ENCODE data around the gene FUT8. TPM values are rescaled to one million over a fixed set of nuclear protein-coding genes. Genes with fewer than 3 reads are reported as not detected.
A peak's percentile ranks its signal among the peaks of the same experiment; 100 is the strongest.

Gene FUT8
- total RNA-seq, 5 donors from 2014 or later (not counting 1 experiment from before 2014, with no cell fraction given), result 37.6 to 51.7 (median 43.9) TPM

- ATAC-seq (replicated peaks in 1 of 4) (no peak), DNase-seq (no peak)
- 100% methylated on average over 1 of the region's 5 CpGs for WGBS (ENCODE audit: insufficient coverage)
- H3K4me1 Mint-ChIP-seq, result no peaks in the 10 kb centered on the region
- H3K4me3 Mint-ChIP-seq, result no peak overlapping the region
- POLR2A ChIA-PET, result no interaction called here
- H3K9me3 ChIP-seq, result no peaks in the 10 kb centered on the region
- H3K36me3 ChIP-seq (ENCODE audit: control insufficient read depth in 2 of 2, extremely low read depth in 1 of 2, insufficient read depth in 1 of 2, low read length in 1 of 2), result no peaks in the 10 kb centered on the region
- peaks cover 11 to 18% (median 13%) of the 10 kb centered on the region in 3 donors for H3K9me3 Mint-ChIP-seq
- H3K27ac ChIP-seq (ENCODE audit: low read length), result no peak overlapping the region
- no peaks in the 10 kb centered on the region for H3K27me3 ChIP-seq (replicated peaks in 1 of 2; ENCODE audit: control insufficient read depth in 2 of 2, extremely low read depth in 1 of 2, insufficient read depth in 2 of 2, low read length in 1 of 2)
- peaks cover 20% of the 10 kb centered on the region for H3K36me3 Mint-ChIP-seq
- CTCF ChIA-PET, result no interaction called here
- no peaks in the 10 kb centered on the region for H3K4me1 ChIP-seq (ENCODE audit: control insufficient read depth in 1 of 2, extremely low read depth in 1 of 2, insufficient read depth in 2 of 2, low read length in 2 of 2)
- no peak overlapping the region for H3K4me3 ChIP-seq (ENCODE audit: control insufficient read depth in 1 of 2, extremely low read depth in 1 of 2, low read length in 1 of 2)
- no peak overlapping the region for H3K27ac Mint-ChIP-seq
- H3K27me3 Mint-ChIP-seq, result no peaks in the 10 kb centered on the region
Observed at GRCh38 chr14:65396082-65396910, 16.2 kb upstream of the FUT8 start.

GRCh38 chr14:65403231-65403630 is 9.3 kb upstream of the FUT8 start:
- ATAC-seq (replicated peaks in 1 of 4), result no peak

GRCh38 chr14:65408113-65408512 is 4.4 kb upstream of the FUT8 start:
- no peak overlapping the region for H3K4me3 ChIP-seq (ENCODE audit: control insufficient read depth in 1 of 2, extremely low read depth in 1 of 2, low read length in 1 of 2)
- CTCF ChIA-PET, result no interaction called here
- WGBS (ENCODE audit: insufficient coverage), result no CpG with 5 or more reads among the region's 3 CpGs
- no peaks in the 10 kb centered on the region for H3K36me3 ChIP-seq (ENCODE audit: control insufficient read depth in 2 of 2, extremely low read depth in 1 of 2, insufficient read depth in 1 of 2, low read length in 1 of 2)
- POLR2A ChIA-PET, result no interaction called here
- ATAC-seq (replicated peaks in 1 of 4) (no peak), DNase-seq (no peak)
- no peaks in the 10 kb centered on the region for H3K27me3 ChIP-seq (replicated peaks in 1 of 2; ENCODE audit: control insufficient read depth in 2 of 2, extremely low read depth in 1 of 2, insufficient read depth in 2 of 2, low read length in 1 of 2)
- no peaks in the 10 kb centered on the region for H3K9me3 Mint-ChIP-seq
- H3K36me3 Mint-ChIP-seq, result no peaks in the 10 kb centered on the region
- H3K4me1 ChIP-seq (ENCODE audit: control insufficient read depth in 1 of 2, extremely low read depth in 1 of 2, insufficient read depth in 2 of 2, low read length in 2 of 2), result peaks cover 0 to 5% of the 10 kb centered on the region in 2 experiments
- peaks cover 15 to 19% (median 16%) of the 10 kb centered on the region in 3 donors for H3K4me1 Mint-ChIP-seq
- H3K27ac Mint-ChIP-seq, result no peak overlapping the region
- no peak overlapping the region for H3K27ac ChIP-seq (ENCODE audit: low read length)
- no peak overlapping the region for H3K4me3 Mint-ChIP-seq
- no peaks in the 10 kb centered on the region for H3K9me3 ChIP-seq
- no peaks in the 10 kb centered on the region for H3K27me3 Mint-ChIP-seq

More at GRCh38 chr14:65403231-65403630, 9.3 kb upstream of the FUT8 start:
- no peaks in the 10 kb centered on the region for H3K27me3 ChIP-seq (replicated peaks in 1 of 2; ENCODE audit: control insufficient read depth in 2 of 2, extremely low read depth in 1 of 2, insufficient read depth in 2 of 2, low read length in 1 of 2)
- ChIA-PET CTCF (no interaction called here), POLR2A (no interaction called here)
- H3K4me3 ChIP-seq (ENCODE audit: control insufficient read depth in 1 of 2, extremely low read depth in 1 of 2, low read length in 1 of 2), result no peak overlapping the region
- no peak for DNase-seq
- H3K27ac ChIP-seq (ENCODE audit: low read length), result no peak overlapping the region
- Mint-ChIP-seq H3K27ac (no peak overlapping the region), H3K4me1 (no peaks in the 10 kb centered on the region), H3K9me3 (peaks cover 0 to 5% (median 0%) of the 10 kb centered on the region in 3 donors), H3K4me3 (no peak overlapping the region), H3K27me3 (no peaks in the 10 kb centered on the region), H3K36me3 (no peaks in the 10 kb centered on the region)
- H3K9me3 ChIP-seq, result no peaks in the 10 kb centered on the region
- H3K36me3 ChIP-seq (ENCODE audit: control insufficient read depth in 2 of 2, extremely low read depth in 1 of 2, insufficient read depth in 1 of 2, low read length in 1 of 2), result no peaks in the 10 kb centered on the region
- no peaks in the 10 kb centered on the region for H3K4me1 ChIP-seq (ENCODE audit: control insufficient read depth in 1 of 2, extremely low read depth in 1 of 2, insufficient read depth in 2 of 2, low read length in 2 of 2)

- DNase-seq (no peak), ATAC-seq (replicated peaks in 1 of 4) (no peak)
- H3K36me3 Mint-ChIP-seq, result no peaks in the 10 kb centered on the region
- peak overlapping the region; percentile 92 to 99 (median 99) for H3K4me3 Mint-ChIP-seq
- peak overlapping the region; percentile 99 to 100 for H3K27ac Mint-ChIP-seq
- H3K36me3 ChIP-seq (ENCODE audit: control insufficient read depth in 2 of 2, extremely low read depth in 1 of 2, insufficient read depth in 1 of 2, low read length in 1 of 2), result no peaks in the 10 kb centered on the region
- ChIA-PET POLR2A (interaction anchor here (0.6 to 0.7 kb wide), 3 partner anchors 129 to 1109 kb away, joined by 4 to 9 read pairs (median 8); no protein-coding TSS in a partner anchor), CTCF (interaction anchor here (0.6 to 2.8 kb wide), 12 partner anchors 35 to 1582 kb away, joined by 3 to 17 read pairs (median 6); no protein-coding TSS in a partner anchor)
- no peaks in the 10 kb centered on the region for H3K27me3 ChIP-seq (replicated peaks in 1 of 2; ENCODE audit: control insufficient read depth in 2 of 2, extremely low read depth in 1 of 2, insufficient read depth in 2 of 2, low read length in 1 of 2)
- peaks cover 6 to 16% of the 10 kb centered on the region in 2 experiments for H3K4me1 ChIP-seq (ENCODE audit: control insufficient read depth in 1 of 2, extremely low read depth in 1 of 2, insufficient read depth in 2 of 2, low read length in 2 of 2)
- H3K4me1 Mint-ChIP-seq, result peaks cover 35 to 41% (median 35%) of the 10 kb centered on the region in 3 donors
- no peak overlapping the region for H3K4me3 ChIP-seq (ENCODE audit: control insufficient read depth in 1 of 2, extremely low read depth in 1 of 2, low read length in 1 of 2)
- H3K27me3 Mint-ChIP-seq, result no peaks in the 10 kb centered on the region
- no peaks in the 10 kb centered on the region for H3K9me3 ChIP-seq
- H3K27ac ChIP-seq (ENCODE audit: low read length), result no peak overlapping the region
- no CpG with 5 or more reads among the region's 2 CpGs for WGBS (ENCODE audit: insufficient coverage)
- H3K9me3 Mint-ChIP-seq, result no peaks in the 10 kb centered on the region
Observed at GRCh38 chr14:65410640-65411039, 1.9 kb upstream of the FUT8 start.

- Mint-ChIP-seq H3K27me3 (no peaks in the 10 kb centered on the region), H3K9me3 (no peaks in the 10 kb centered on the region), H3K4me3 (peak overlapping the region; percentile 92 to 99 (median 99)), H3K27ac (peak overlapping the region; percentile 99 to 100), H3K4me1 (peaks cover 38 to 46% (median 39%) of the 10 kb centered on the region in 3 donors), H3K36me3 (no peaks in the 10 kb centered on the region)
- ChIA-PET CTCF (interaction anchor here (0.6 to 2.8 kb wide), 22 partner anchors 34 to 1122 kb away, joined by 3 to 17 read pairs (median 4); no protein-coding TSS in a partner anchor), POLR2A (interaction anchor here (0.5 to 0.7 kb wide), 8 partner anchors 11 to 1650 kb away, joined by 3 to 9 read pairs (median 4); partner anchors contain the start of gene FNTB (in 1 of the 2))
- Histone ChIP-seq H3K4me1 (ENCODE audit: control insufficient read depth in 1 of 2, extremely low read depth in 1 of 2, insufficient read depth in 2 of 2, low read length in 2 of 2) (peaks cover 6 to 20% of the 10 kb centered on the region in 2 experiments), H3K4me3 (ENCODE audit: control insufficient read depth in 1 of 2, extremely low read depth in 1 of 2, low read length in 1 of 2) (peak overlapping the region; percentile 85 to 94), H3K27ac (ENCODE audit: low read length) (peak overlapping the region; percentile 75), H3K27me3 (replicated peaks in 1 of 2; ENCODE audit: control insufficient read depth in 2 of 2, extremely low read depth in 1 of 2, insufficient read depth in 2 of 2, low read length in 1 of 2) (no peaks in the 10 kb centered on the region), H3K36me3 (ENCODE audit: control insufficient read depth in 2 of 2, extremely low read depth in 1 of 2, insufficient read depth in 1 of 2, low read length in 1 of 2) (no peaks in the 10 kb centered on the region), H3K9me3 (no peaks in the 10 kb centered on the region)
- peak; percentile 54 to 67 (median 58) for ATAC-seq (replicated peaks in 1 of 4)
- peak; percentile 47 to 87 (median 68) for DNase-seq
- WGBS (ENCODE audit: insufficient coverage), result under 1% methylated on average over 30 of the region's 31 CpGs
Observed at GRCh38 chr14:65411656-65412031, 886 bp upstream of the FUT8 start.

GRCh38 chr14:65412856-65413738 is 567 bp downstream of the FUT8 start:
- Mint-ChIP-seq H3K4me1 (peaks cover 41 to 52% (median 44%) of the 10 kb centered on the region in 3 donors), H3K9me3 (no peaks in the 10 kb centered on the region), H3K27me3 (no peaks in the 10 kb centered on the region), H3K27ac (peak overlapping the region; percentile 89 to 91), H3K36me3 (no peaks in the 10 kb centered on the region), H3K4me3 (peak overlapping the region; percentile 92 to 99 (median 99))
- ChIA-PET CTCF (interaction anchor here (0.7 to 4.2 kb wide), 8 partner anchors 249 to 658 kb away, joined by 3 to 73 read pairs (median 8); no protein-coding TSS in a partner anchor), POLR2A (interaction anchor here in 1 of 2 donors (0.6 kb wide), 1 partner anchor 82 kb away, joined by 5 read pairs; no protein-coding TSS in a partner anchor)
- Histone ChIP-seq H3K4me3 (ENCODE audit: control insufficient read depth in 1 of 2, extremely low read depth in 1 of 2, low read length in 1 of 2) (peak overlapping the region; percentile 81 to 94), H3K4me1 (ENCODE audit: control insufficient read depth in 1 of 2, extremely low read depth in 1 of 2, insufficient read depth in 2 of 2, low read length in 2 of 2) (peaks cover 6 to 20% of the 10 kb centered on the region in 2 experiments), H3K36me3 (ENCODE audit: control insufficient read depth in 2 of 2, extremely low read depth in 1 of 2, insufficient read depth in 1 of 2, low read length in 1 of 2) (no peaks in the 10 kb centered on the region), H3K27ac (ENCODE audit: low read length) (peak overlapping the region; percentile 47), H3K27me3 (replicated peaks in 1 of 2; ENCODE audit: control insufficient read depth in 2 of 2, extremely low read depth in 1 of 2, insufficient read depth in 2 of 2, low read length in 1 of 2) (no peaks in the 10 kb centered on the region), H3K9me3 (no peaks in the 10 kb centered on the region)
- peak in 22 of 35 experiments; percentile 0 to 76 (median 8) for DNase-seq
- ATAC-seq (replicated peaks in 1 of 4), result peak; percentile 45 to 58 (median 55)
- under 1% methylated on average over 73 of the region's 87 CpGs for WGBS (ENCODE audit: insufficient coverage)

Data from T-cell (primary cell).